Measurements from ENCODE around the gene FAM131C. TPM values are rescaled to one million over a fixed set of nuclear protein-coding genes. Genes with fewer than 3 reads are reported as not detected.

FAM131C gene
- total RNA-seq, 1 donor from 2014 or later = not detected

GRCh38 chr1:16011936-16012589 is 61.4 kb downstream of the FAM131C start:
- no peak for TF ChIP-seq CTCF (IDR thresholded peaks at IDR 0.05)
- intact Hi-C loops (cut with micrococcal nuclease) = no loop called here
- H3K4me3 Mint-ChIP-seq = peak overlapping the region; percentile 65
- no peaks in the 10 kb centered on the region for H3K36me3 Mint-ChIP-seq (ENCODE audit: low read depth)
- ChIA-PET CTCF (interaction anchor here (1.4 kb wide), 1 partner anchor 220 kb away, joined by 3 read pairs; no protein-coding TSS in a partner anchor), POLR2A (no interaction called here)
- H3K27me3 Mint-ChIP-seq = no peaks in the 10 kb centered on the region
- peaks cover 31% of the 10 kb centered on the region for H3K4me1 Mint-ChIP-seq
- H3K9me3 Mint-ChIP-seq = no peaks in the 10 kb centered on the region
- no peak overlapping the region for H3K27ac Mint-ChIP-seq
- DNase-seq = no peak
- no peak for ATAC-seq (ENCODE audit: low read depth)

- no peak overlapping the region for H3K4me3 Mint-ChIP-seq
- DNase-seq (no peak), ATAC-seq (ENCODE audit: low read depth) (no peak)
- CTCF ChIA-PET = interaction anchor here (1.5 kb wide), 1 partner anchor 219 kb away, joined by 3 read pairs; no protein-coding TSS in a partner anchor
- no peak overlapping the region for H3K27ac Mint-ChIP-seq
- intact Hi-C loops (cut with micrococcal nuclease) = no loop called here
- TF ChIP-seq CTCF (IDR thresholded peaks at IDR 0.05) = no peak
- H3K9me3 Mint-ChIP-seq = no peaks in the 10 kb centered on the region
- no peaks in the 10 kb centered on the region for H3K27me3 Mint-ChIP-seq
- POLR2A ChIA-PET = no interaction called here
- H3K4me1 Mint-ChIP-seq = peaks cover 41% of the 10 kb centered on the region
- H3K36me3 Mint-ChIP-seq (ENCODE audit: low read depth) = no peaks in the 10 kb centered on the region
These were observed 62.6 kb downstream of the FAM131C start for GRCh38 chr1:16010837-16011236.

- no peaks in the 10 kb centered on the region for H3K27me3 Mint-ChIP-seq
- POLR2A ChIA-PET = interaction anchor here (0.6 kb wide), 1 partner anchor 33 kb away, joined by 3 read pairs; no protein-coding TSS in a partner anchor
These were observed 63.8 kb downstream of the FAM131C start for GRCh38 chr1:16009678-16010077.

GRCh38 chr1:16009030-16009460 is 64.4 kb downstream of the FAM131C start:
- peak; percentile 84 for TF ChIP-seq CTCF (IDR thresholded peaks at IDR 0.05)
- ATAC-seq (ENCODE audit: low read depth) = peak; percentile 33
- Mint-ChIP-seq H3K9me3 (no peaks in the 10 kb centered on the region), H3K27me3 (no peaks in the 10 kb centered on the region), H3K4me3 (no peak overlapping the region), H3K4me1 (peaks cover 40% of the 10 kb centered on the region), H3K27ac (no peak overlapping the region), H3K36me3 (ENCODE audit: low read depth) (no peaks in the 10 kb centered on the region)
- CTCF ChIA-PET = interaction anchor here (0.7 to 2.2 kb wide), 5 partner anchors 47 to 217 kb away, joined by 3 to 6 read pairs (median 4); no protein-coding TSS in a partner anchor
- DNase-seq = peak; percentile 67
- intact Hi-C loops (cut with micrococcal nuclease) = loop anchor here (1.0 to 5.0 kb wide), 6 partner anchors 24 to 235 kb away; no protein-coding TSS in a partner anchor
- POLR2A ChIA-PET = no interaction called here

More at GRCh38 chr1:16009678-16010077, 63.8 kb downstream of the FAM131C start:
- Mint-ChIP-seq H3K9me3 (no peaks in the 10 kb centered on the region), H3K4me3 (no peak overlapping the region), H3K36me3 (ENCODE audit: low read depth) (no peaks in the 10 kb centered on the region), H3K4me1 (peaks cover 46% of the 10 kb centered on the region), H3K27ac (no peak overlapping the region)
- DNase-seq = no peak
- no peak for TF ChIP-seq CTCF (IDR thresholded peaks at IDR 0.05)
- CTCF ChIA-PET = interaction anchor here (0.7 to 1.5 kb wide), 4 partner anchors 48 to 218 kb away, joined by 3 to 4 read pairs (median 3); no protein-coding TSS in a partner anchor
- intact Hi-C loops (cut with micrococcal nuclease) = loop anchor here (1.0 to 5.0 kb wide), 6 partner anchors 24 to 235 kb away; no protein-coding TSS in a partner anchor
- no peak for ATAC-seq (ENCODE audit: low read depth)

Other genes with a start within 250 kb of the FAM131C start
- gene SPEN, start 225.9 kb downstream of the FAM131C start, total RNA-seq = 116 and 123 TPM in 2 replicates
- gene ZBTB17, start 97.5 kb downstream of the FAM131C start, total RNA-seq = 109 and 121 TPM in 2 replicates
- 0.07 TPM in 1 of 2 replicates, not detected in the other for gene SRARP, start 69.4 kb downstream of the FAM131C start, total RNA-seq
- gene HSPB7, start 55.6 kb downstream of the FAM131C start, total RNA-seq = not detected in 2 replicates
- gene CLCNKA, start 51.6 kb downstream of the FAM131C start, total RNA-seq = 0.24 TPM in 1 of 2 replicates, not detected in the other
- gene CLCNKB, start 29.9 kb downstream of the FAM131C start, total RNA-seq = not detected in 2 replicates
- not detected in 2 replicates for gene EPHA2, start 82.4 kb upstream of the FAM131C start, total RNA-seq
- 7.6 and 7.7 TPM in 2 replicates for gene ARHGEF19, start 139.0 kb upstream of the FAM131C start, total RNA-seq
- 5.0 and 5.1 TPM in 2 replicates for gene CPLANE2, start 163.5 kb upstream of the FAM131C start, total RNA-seq